Measurements from ENCODE around the gene SPATS1.

SPATS1 gene, protein sequence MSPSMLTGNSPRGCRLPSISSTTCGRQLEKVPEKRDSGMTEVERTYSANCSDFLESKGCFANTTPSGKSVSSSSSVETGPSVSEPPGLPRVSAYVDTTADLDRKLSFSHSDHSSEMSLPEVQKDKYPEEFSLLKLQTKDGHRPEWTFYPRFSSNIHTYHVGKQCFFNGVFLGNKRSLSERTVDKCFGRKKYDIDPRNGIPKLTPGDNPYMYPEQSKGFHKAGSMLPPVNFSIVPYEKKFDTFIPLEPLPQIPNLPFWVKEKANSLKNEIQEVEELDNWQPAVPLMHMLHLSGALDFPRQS

DNA sequence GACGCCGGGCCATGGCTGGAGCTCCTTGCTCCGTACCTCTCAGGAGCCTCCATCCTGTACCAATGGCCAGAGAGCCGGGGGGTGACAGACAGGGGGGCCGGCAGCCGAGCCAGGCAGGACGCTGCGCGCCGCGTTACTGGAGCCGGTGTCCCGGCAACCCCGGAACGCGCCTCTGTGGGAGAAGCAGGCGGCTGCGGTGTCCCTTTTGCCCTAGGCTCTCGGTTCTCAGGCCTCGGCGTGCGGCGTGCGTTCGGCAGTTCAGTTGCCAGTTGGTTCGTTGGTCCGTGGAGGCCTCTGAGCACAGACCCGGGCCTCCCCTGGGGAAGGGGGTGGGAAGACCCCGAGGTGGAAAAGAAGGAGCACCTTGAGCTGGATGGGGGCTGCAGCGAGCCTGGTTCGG is at the start of gene SPATS1:
Gene SPATS1, plus strand, starts transcription at position 162 of the 400 bp plus-strand sequence. CDS start 446 bp downstream, outside the sequence.
- peak; percentile 45 for DNase-seq

DNA sequence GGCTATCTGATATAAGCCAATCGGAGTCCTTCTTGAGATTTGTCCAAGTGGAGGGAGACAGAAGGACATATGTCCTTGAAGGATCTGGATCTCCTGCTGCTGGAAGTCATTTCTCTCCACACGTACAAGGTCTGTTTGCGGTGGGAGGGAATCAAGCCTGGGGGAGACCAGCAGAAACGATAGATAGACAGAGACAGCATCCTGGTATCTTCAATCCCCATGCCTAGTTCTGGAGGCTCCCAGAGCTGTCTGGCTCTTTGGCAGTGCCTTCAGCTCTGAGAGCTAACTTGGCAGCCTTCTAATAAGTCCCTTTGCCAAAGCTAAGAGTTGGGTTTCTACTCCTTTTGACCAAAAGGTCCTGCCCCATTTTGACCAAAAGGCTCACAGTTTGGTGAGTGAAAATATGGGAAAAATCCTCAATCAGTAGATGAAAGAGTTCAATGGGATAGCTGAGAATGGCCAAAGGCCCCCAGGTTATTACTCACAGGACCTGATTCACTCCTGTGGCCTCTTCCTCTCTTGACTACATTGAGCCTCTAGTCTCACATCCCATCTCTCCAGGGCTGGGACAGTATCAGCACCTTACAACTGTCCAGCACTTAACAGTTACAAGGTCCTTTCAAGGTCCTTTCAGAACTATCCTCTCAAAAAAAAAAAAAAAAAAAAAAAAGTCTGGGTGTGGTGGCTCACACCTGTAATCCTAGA is 49.6 kb upstream of the SPATS1 start:
- DNase-seq = no peak

DNA sequence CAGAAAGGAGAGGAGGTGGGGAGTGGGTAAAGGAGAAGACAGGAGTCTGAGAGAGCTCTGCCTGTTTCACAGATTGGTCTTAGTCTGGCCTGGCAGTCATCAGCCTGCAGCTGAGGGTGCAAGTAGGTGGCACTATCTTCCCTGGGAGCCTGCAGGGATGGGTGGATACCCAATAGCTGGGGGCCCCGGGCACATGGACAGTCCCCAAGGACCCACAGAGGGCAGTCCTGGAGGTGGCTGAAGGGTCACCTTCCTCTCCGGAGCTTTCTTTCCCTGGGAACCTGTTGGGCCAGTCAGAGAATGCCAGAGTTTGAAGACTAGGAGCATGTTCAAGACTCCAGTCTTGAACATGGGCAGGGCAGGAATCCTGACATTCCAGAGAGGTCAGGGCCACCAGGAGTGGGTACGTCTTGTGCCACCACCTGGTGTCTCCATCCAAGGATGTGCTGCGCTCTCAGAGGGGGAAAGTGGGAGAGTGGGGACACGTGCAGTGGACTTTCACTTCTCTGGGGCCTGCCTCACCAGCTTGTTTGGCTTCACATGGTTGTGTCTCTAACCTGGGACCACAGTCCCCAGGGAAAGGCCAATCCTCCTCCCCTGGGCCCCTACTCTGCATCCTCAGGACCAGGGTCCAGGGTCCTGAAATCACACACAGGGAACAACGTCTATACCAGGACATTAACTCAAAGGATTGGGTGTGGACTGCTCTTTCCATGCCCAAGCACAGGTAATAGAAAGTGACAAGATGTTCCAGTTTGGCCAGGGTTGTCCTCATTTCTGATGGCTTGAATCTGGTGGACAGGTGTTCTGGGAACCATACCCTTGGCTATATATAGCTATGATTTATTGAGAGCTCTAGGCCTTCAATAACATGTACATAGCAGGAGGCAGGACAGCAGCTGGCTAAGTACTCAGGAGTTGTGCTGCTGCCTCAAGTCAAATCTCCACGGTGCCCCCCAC is 47.3 kb upstream of the SPATS1 start:
- DNase-seq = peak; percentile 36

DNA sequence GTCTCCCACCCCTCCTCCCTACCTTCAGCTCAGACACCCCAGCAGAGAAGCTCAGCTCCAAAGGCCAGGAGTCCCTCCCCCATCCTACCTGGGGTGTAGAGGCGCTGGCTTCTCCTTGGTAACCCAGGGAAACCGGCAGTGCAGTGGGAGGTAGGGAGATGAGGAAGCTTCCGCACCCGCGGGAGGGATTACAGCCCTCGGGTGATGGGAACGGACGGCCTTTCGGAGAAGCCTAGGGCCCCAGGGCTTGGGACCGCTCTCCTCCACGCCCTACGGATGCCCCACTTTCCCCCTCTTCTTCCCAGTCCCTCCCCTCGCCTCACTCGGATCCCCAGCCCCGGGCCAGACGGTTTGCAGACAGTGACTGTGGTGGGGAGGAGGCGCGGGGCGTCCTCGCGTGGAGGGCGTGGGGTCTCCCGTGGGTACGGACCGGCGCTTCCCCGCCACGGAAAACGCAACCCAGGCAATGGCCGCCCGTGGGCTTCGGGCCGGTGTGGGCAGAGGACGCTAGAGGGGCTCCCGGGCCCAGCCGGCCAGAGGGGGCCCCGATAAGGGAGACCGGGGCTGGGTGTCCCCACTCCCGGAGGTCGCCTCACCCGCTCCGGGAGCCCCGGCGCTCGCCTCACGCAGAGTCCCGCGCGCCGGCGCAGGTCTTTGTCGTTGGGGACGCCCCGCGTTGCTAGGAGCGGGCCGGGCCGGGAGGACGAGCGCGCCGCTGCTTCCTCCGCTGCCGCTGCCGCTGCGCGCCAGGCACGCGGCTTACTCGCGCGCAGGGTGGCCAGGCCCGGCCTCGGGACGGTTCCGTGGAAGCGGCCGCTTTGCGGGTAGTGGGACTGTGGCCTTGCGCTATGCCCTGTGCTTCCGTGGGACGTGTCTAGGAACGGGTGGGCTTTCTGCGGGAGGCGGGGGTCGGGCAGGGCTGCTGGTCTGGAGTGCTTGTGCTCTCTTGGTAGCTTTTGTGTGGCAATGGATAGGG is 45.1 kb upstream of the SPATS1 start:
- DNase-seq = peak; percentile 72

DNA sequence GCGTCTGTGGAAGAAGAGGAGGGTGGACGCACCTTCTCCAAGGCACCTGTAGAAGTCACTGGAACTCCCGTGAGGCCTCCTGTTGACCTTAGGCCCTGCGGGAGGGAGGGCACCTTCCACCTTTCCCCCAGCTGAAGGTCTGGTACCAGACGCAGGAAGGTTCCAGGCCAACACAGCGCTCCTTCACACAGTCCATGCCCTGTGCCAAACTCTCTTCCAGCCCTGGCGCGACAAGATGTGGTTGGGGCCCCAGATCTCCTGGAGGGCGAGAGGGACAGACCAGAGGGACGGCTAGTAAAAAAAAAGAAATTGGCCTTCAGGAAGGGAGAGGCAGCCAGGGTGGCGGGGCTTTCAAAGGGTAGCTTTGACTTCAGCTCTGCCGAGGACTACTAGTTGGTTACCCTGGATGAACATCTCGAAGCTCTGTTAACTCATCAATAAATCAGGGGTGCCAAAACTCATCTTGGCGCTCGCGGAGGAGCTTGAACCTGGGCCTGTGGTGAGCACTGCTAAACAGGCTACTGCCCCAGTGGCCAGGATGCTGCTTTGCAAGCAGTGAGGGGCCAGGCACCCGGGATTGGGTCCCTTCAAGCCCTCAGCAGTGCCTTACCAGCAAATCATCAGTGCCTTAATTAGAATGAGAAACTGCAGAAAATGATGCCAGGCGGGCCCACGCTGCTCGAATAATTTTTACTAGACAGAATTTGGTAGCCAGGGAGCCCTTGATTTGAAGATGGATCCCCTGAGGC is 44.2 kb upstream of the SPATS1 start:
- peak; percentile 60 for DNase-seq

DNA sequence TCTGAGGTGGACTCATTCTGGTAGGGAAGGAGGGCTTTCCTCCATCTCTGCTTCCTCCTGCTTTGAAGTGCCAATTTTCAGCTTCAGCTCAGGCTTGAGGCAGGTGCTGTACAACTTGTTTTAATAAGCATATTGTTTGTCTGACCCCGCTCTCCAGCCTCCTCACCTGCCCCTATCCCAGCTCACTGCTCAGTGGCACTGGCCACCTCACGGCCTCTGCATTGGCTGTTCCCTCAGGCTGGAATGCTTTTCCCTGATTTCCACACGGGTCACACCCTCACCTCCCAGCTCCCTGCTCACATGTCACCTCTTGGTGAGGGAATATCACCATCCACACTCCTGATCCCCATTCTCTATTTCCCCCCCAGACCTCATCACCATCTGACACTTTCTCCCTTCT is 43.6 kb upstream of the SPATS1 start:
- peak; percentile 29 for DNase-seq

DNA sequence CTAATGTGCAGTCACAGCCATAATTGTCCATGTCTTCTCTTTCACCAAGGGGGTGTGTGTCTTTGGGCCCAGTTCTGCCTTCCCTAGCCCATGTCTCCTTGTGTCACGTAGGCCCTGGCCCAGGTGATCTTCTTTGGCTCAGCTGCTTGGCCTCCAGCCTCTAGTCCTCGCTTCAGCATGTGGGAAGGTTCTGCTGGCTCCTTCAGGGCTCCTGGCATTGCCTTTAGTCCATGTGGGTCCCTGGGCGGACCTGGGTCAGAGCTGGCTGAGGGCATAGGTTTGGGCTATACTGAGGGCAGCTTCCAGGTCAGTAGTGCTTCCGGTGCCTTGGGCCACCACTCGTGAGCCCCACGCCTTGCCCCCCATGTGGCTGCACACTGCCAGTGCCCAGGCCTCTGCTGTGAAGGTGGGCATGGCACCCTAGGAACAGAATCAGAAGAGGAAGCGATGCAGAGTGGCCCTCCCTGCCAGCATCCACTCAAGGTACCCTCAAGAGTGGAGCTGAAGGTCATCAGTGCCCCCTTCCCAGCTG is 42.1 kb upstream of the SPATS1 start:
- DNase-seq = no peak

DNA sequence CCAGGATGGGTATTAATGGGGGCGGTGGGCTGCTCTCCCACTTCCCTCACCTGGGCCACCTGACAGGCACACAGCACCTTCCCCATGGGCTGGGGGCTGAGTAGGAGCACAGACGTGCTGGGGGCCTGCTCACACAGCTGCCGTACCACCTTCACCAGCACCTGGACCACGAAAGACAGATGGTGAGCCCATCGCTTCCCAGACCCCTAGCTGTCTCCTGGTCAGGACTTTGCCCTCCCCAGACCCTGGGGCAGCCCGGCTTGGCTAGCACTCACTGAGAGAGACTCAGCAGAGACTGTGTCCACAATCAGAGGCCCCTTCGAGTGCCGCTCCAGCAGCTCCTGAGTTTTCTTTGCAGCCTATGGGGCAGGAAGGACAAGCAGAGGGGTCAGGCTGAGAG is 41.3 kb upstream of the SPATS1 start:
- DNase-seq = no peak

DNA sequence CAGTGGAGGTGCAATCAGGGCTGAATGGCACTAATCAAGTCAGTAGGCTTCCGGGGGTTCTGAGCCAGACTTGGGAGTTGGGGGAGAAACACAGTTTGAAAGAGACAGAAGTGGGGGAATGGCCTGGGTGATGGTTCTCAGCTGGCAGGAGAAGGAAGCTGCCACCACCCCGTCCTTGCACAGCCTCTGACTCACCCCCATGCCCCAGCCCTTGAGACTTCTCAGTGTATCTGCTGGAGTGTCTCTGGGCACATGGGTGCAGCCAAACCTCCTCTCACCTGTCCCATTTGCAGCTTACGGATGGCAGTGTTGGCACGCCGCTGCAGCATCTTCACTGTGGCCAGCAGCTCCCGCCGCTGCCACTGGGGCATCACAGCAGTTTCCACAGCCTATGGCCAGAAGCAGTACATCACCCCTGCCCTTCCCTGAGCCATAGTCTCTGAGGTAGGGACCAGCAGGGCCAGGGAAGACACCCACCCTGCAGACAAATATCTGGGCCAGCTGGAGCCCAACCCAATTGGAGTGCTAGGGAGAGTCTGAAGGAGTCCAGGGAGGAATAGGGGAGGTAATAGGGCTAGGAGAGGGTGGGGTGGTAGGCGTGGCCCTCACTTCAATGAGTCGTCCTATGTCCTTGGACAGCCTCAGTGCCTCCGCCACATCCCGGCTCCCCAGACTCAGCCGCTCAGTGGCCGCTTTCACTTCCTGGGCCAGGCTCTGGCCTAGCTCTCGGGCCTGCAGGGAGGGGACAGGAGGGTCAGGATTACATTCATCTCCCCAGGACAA is 40.5 kb upstream of the SPATS1 start:
- DNase-seq = no peak

DNA sequence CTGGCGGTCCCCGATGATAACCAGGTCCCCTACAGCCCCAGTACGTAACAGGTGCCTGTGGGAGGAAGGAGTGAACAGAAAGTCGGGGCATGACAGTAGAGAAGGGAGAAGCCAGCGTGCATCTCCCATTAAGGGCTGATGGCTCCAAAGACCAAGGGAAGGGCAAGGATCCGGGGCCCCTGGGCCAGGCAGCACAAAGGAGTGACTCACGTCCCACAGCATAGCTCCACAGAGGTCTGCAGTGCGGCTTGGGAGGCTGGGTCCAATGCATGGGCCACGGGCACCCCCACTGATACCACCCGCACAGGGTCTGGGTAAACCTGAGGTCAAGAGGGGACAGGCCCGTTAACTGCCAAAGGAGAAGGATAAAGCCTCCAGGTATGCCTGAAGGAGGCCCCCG is 39.6 kb upstream of the SPATS1 start:
- DNase-seq = no peak

DNA sequence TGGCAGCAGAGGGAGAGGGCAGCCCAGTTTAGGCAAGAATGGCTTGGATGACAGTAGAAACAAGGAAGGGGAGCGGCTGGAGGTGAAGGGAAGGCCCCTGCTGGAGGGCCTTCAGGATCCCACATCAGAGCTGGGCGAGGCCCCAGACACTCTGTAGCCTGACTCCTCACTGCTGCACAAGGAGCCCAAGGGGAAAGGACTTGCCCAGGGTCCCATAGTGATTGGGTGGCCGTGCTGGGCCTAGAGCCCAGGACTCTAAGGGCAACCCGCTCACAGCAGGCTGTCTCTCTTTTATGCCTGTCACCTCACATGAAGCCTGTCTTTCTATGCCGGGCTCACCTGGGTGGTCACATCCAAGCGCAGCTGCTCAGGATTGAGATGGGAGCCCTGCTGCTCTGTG is 38.6 kb upstream of the SPATS1 start:
- no peak for DNase-seq

DNA sequence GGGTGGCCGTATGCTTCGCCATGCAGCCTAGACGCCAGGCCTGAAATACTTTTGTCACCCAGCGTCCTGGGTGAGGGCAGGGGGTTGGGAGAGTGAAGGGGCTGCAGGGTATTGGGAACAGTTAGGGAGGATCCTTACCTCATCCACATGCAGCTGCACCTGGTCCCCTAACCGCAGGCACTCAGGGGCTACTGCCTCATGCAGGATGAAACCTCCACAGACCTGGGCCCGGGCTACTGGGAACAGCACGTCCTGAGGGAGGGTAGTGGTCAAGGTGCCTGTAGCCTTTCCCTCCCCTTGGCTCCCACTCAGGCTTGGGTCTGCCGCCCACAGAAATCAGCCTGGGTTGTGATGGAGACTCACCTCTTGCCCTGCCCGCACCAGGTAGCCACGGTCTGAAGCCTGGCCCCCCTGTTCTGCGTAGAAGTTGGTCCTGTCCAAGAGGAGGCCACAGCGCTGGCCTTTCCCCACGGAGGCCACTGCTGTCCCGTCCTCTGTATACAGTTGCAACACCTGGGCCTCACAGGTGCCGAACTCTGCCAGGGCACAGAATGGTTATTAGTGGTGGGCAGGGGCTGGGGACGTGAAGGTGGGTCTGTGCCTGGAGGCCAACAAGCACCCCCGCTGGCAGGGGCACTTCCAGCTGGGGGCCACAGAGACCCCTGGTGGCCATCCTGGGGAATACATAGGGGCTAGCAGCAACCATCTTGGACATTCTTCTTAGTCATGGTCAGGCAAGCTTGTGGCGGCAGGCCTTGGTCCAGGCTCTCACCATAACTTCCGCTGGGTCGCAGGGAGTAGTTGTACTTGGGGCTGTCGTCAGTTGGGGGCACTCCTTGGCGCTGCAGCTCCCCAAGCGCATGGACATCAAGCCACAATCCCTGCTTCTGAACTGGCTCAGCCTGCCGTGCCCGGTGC is 37.9 kb upstream of the SPATS1 start:
- DNase-seq = peak; percentile 56

DNA sequence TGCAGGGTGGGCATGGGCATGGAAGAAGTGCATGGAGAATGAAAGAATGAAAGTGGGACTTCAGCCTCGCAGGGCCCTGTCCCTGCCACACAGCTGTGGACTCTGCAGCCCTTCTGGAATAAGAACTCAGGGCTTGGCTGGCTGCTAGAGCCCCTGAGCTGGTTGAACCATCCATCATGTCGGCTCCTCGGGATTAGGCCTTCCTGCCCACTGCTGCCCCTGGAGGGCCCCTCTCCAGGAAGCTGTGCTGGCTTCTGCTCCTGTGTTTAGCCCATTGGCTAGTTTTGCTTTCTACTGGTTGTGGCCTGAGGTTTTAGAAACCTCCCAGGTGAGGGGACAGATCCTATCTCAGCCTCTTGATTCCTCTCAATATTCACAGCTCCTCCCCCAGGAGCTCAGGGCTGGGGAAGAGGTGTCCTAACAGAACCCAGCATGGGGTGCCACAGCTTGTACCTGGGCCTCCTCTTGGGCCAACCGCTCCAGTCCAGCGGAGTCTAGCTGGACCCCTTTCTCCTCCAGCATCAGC is 37.2 kb upstream of the SPATS1 start:
- DNase-seq = no peak

DNA sequence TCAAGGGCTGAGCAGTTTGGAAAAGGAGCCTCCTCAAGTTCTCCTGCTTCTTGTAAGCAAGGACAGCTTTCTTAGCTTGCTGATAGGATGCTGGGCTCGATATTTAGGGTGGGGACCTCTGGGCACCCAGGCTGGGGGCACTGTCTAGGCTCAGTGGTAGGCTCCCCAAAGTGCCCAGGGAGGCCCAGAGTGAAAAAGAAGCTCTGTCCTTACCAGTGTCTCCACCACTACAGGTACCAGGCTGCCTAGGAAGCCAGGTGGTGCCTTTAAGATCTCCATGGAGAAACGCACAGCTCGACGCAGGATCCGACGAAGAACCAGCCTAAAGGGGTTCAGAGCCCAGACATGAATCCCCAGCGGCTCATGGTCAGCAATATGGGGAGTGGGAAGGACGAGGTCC is 35.7 kb upstream of the SPATS1 start:
- DNase-seq = no peak

DNA sequence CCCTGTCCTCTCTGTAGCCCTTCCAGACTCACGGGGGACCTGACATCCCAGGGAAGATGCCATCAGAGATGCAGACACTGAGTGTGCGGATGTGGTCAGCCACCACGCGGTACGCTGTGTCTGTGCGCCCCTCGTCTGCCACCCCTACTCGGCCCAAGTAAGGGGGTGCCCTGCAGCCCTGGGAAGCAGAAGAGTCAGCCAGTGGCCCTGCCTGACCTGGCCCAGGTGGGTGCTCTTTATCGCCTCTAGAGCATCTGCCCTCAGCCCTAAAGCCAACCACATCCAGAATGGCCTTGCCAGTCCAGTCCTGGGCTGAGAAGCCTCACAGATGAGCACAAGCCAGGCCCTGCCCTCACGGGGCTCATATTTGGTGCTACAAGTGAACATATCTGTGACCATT is 35.2 kb upstream of the SPATS1 start:
- DNase-seq = no peak

DNA sequence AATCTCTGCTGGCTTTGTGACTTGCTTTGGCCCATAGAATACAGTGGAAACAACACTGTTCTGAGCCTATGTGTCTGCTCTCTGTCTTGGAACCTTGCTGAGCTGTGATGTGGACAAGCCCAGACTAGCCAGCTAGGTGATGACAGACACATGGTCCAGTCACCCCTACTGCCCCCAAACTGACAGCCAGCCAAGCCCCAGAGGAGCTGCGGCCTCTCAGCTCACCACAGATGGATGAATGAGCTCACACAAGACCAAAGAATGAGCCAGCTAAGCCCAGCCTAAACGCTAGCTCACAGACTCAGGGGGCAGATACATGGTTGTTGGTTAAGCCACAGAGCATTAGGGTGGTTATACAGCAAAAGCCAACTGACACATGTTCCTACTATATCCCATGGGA is 33.4 kb upstream of the SPATS1 start:
- no peak for DNase-seq

DNA sequence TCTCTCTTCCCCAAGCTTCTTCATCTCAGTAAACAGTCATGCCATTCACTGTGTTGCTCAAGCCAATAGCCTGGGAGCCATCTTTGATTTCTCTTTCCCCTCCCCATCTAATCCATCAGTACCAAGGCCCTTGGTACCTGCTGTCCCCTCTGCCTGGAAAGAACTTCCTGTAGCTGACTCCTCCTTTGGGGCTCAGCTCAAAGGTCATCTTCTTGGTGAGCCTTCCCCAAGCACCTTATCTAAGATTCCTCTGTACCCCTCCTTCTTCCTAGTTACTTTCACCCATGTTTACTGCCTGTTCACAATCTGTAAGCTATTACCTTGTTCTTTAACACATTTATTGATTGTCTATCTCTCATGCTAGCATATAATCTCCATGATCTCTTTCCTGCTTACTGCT is 32.8 kb upstream of the SPATS1 start:
- no peak for DNase-seq

DNA sequence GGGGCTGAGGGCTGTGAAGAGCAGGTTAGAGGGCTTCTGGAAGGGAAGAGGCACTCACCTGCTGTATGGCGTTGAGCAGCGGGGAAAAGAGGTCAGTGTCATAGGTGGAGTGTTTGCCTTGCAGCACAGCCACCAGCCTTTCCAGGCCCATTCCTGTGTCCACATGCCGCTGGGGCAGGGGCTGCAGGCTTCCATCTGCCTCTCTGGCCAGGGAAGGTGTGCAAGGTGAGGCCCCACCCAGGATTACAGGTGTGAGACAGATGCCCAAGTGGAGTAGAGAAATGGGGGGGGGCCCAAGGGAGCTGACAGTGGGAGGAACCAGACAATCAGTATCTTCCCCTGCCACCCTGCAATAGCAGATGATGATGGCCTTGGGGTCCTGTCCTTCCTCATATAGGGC is 32.2 kb upstream of the SPATS1 start:
- DNase-seq = no peak

DNA sequence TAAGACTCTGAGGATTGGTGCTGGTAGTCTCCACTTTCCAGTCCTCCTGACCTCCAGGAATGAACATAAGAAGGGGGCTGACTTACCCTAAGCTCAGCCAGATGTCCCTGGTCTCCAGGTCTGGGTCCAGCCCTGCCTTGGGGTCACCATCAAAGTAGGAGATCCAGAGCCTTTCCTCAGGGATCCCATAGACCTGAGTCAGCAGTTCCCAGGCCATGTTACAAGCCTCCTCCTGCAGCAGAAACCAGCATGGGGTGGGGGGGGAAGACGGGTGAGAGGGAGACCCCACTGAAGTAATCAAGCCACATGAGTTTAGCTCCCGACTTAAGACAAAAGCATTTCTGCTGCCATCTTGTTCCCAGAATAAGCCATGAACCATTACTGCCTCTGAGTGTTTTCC is 31.1 kb upstream of the SPATS1 start:
- no peak for DNase-seq
